Thoracic aorta (tissue), 2 donors: Measurements from ENCODE around the gene PARP15. TPM values are rescaled to one million over a fixed set of nuclear protein-coding genes. Genes with fewer than 3 reads are reported as not detected.

Source experiments
- ATAC-seq: fragments of 150-250 bp; one replicate; pipeline ENCODE4 v1.8.0; 2017; ENCODE audit warnings: low read depth; ENCODE audit not compliant: insufficient number of reproducible peaks, low FRiP score
- DNase-seq: peaks from one replicate; pipeline ENCODE4 v3.0.0-alpha.2; 2020; ENCODE audit warnings: low spot score
- H3K27ac ChIP-seq, 2 donors: fragments of 200-600 bp; sonication (generic); 1 replicate in 1 of 2; 2 replicates in 1 of 2; pipeline ENCODE4 v1.5.1; 2016; ENCODE audit warnings: mild to moderate bottlenecking in 2 of 2, moderate library complexity in 2 of 2
- H3K27me3 ChIP-seq: fragments of 200-600 bp; sonication (generic); replicated peaks from 2 replicates; pipeline ENCODE4 v1.6.0; 2016; ENCODE audit warnings: mild to moderate bottlenecking; ENCODE audit not compliant: insufficient read depth
- H3K36me3 ChIP-seq: fragments of 200-600 bp; sonication (generic); one replicate; pipeline ENCODE4 v1.5.1; 2016
- H3K4me1 ChIP-seq, 2 donors: fragments of 200-600 bp; sonication (generic); 1 replicate in 1 of 2; 2 replicates in 1 of 2; pipeline versions ENCODE4 v1.5.1 to v1.6.0; 2016; ENCODE audit warnings: low read depth in 2 of 2, mild to moderate bottlenecking in 1 of 2; ENCODE audit not compliant: control insufficient read depth in 1 of 2
- H3K4me3 ChIP-seq: fragments of 200-600 bp; sonication (generic); 2 replicates; pipeline ENCODE4 v1.5.1; 2016; ENCODE audit warnings: mild to moderate bottlenecking
- H3K9me3 ChIP-seq: fragments of 200-600 bp; sonication (generic); 2 replicates; pipeline ENCODE4 v1.5.1; 2016
- CTCF ChIP-seq: fragments of 200-600 bp; sonication (generic); IDR thresholded peaks from one replicate; pipeline ENCODE4 v1.5.1; 2019; ENCODE audit warnings: antibody characterized with exemption
- total RNA-seq, 2 donors: library from RNA; depleted of rRNA; stranded (reverse); fragments of >200 nt; gene quantifications; one replicate each; pipeline versions ENCODE4 v1.1.0 to v1.2.3, GENCODE V29; 2016

The PARP15 gene
- total RNA-seq, 2 donors from 2014 or later, result 4.0 to 4.1 TPM

- Histone ChIP-seq H3K9me3 (no peaks in the 10 kb centered on the region), H3K4me3 (no peak overlapping the region), H3K4me1 (no peaks in the 10 kb centered on the region), H3K27ac (no peak overlapping the region), H3K27me3 (no peaks in the 10 kb centered on the region), H3K36me3 (no peaks in the 10 kb centered on the region)
- DNase-seq, result no peak
- ATAC-seq, result no peak
- TF ChIP-seq CTCF, result no peak
These were observed 11.8 kb downstream of the PARP15 start for GRCh38 chr3:122589297-122589696.

- no peak for TF ChIP-seq CTCF
- H3K4me1 ChIP-seq, result no peaks in the 10 kb centered on the region
- ATAC-seq, result no peak
These were observed 13.2 kb downstream of the PARP15 start for GRCh38 chr3:122590610-122591009.

GRCh38 chr3:122594025-122594424, 16.6 kb downstream of the PARP15 start:
- no peaks in the 10 kb centered on the region for H3K4me1 ChIP-seq
- H3K36me3 ChIP-seq, result no peaks in the 10 kb centered on the region
- no peak overlapping the region for H3K27ac ChIP-seq
- ATAC-seq, result no peak
- no peaks in the 10 kb centered on the region for H3K27me3 ChIP-seq
- TF ChIP-seq CTCF, result no peak
- H3K4me3 ChIP-seq, result no peak overlapping the region
- H3K9me3 ChIP-seq, result no peaks in the 10 kb centered on the region
- DNase-seq, result no peak

More at GRCh38 chr3:122590610-122591009, 13.2 kb downstream of the PARP15 start:
- Histone ChIP-seq H3K9me3 (no peaks in the 10 kb centered on the region), H3K4me3 (no peak overlapping the region), H3K27ac (no peak overlapping the region), H3K27me3 (no peaks in the 10 kb centered on the region), H3K36me3 (no peaks in the 10 kb centered on the region)
- DNase-seq, result no peak

GRCh38 chr3:122598151-122598550, 20.7 kb downstream of the PARP15 start:
- DNase-seq, result no peak
- Histone ChIP-seq H3K9me3 (no peaks in the 10 kb centered on the region), H3K27ac (no peak overlapping the region), H3K36me3 (no peaks in the 10 kb centered on the region), H3K4me1 (no peaks in the 10 kb centered on the region), H3K4me3 (no peak overlapping the region), H3K27me3 (no peaks in the 10 kb centered on the region)
- TF ChIP-seq CTCF, result no peak
- ATAC-seq, result no peak

- Histone ChIP-seq H3K36me3 (no peaks in the 10 kb centered on the region), H3K27ac (no peak overlapping the region), H3K4me3 (no peak overlapping the region), H3K9me3 (no peaks in the 10 kb centered on the region), H3K4me1 (no peaks in the 10 kb centered on the region), H3K27me3 (no peaks in the 10 kb centered on the region)
- TF ChIP-seq CTCF, result no peak
- DNase-seq, result no peak
- no peak for ATAC-seq
These were observed 21.1 kb downstream of the PARP15 start for GRCh38 chr3:122598556-122598955.
